ENCODE data around the gene UMODL1. TPM values are rescaled to one million over a fixed set of nuclear protein-coding genes. Genes with fewer than 3 reads are reported as not detected.

The UMODL1 gene
- total RNA-seq, 1 experiment from 2014 or later = not detected

- Histone ChIP-seq H2BK12ac (ENCODE audit: insufficient read length, low read depth, low read length) (no peak overlapping the region), H3K56ac (ENCODE audit: insufficient read length, low read depth, low read length) (no peak overlapping the region), H2BK5ac (ENCODE audit: insufficient read length, low read length) (no peak overlapping the region), H3K18ac (ENCODE audit: insufficient read length, low read depth, low read length) (no peak overlapping the region), H3K9me3 (ENCODE audit: control insufficient read depth, low read depth, low read length) (no peaks in the 10 kb centered on the region), H2AK5ac (ENCODE audit: insufficient read length, low read length) (no peak overlapping the region), H2BK15ac (ENCODE audit: low read depth, low read length) (no peak overlapping the region), H4K91ac (ENCODE audit: insufficient read length, low read depth, low read length) (no peak overlapping the region), H3K4me1 (ENCODE audit: insufficient read depth, low read length) (no peaks in the 10 kb centered on the region), H4K8ac (replicated peaks; ENCODE audit: insufficient read length, low read depth, low read length) (no peak overlapping the region), H3K23me2 (ENCODE audit: insufficient read length, low read depth, low read length, poor library complexity, severe bottlenecking) (no peaks in the 10 kb centered on the region), H3K27me3 (ENCODE audit: insufficient read depth, low read length) (no peaks in the 10 kb centered on the region), H4K5ac (ENCODE audit: insufficient read length, low read depth, low read length) (no peak overlapping the region), H3K4me2 (ENCODE audit: insufficient read depth, insufficient read length, low read length) (no peak overlapping the region), H4K20me1 (ENCODE audit: control insufficient read depth, insufficient read depth, insufficient read length) (no peaks in the 10 kb centered on the region), H3K4ac (ENCODE audit: low read depth, low read length) (no peak overlapping the region), H2AFZ (ENCODE audit: low read length) (no peak overlapping the region), H3K9ac (ENCODE audit: extremely low read depth, insufficient read length, low read length) (no peak overlapping the region), H3T11ph (ENCODE audit: low read length) (no peak overlapping the region), H2BK20ac (ENCODE audit: low read depth, low read length, poor library complexity, severe bottlenecking) (no peak overlapping the region), H2BK120ac (ENCODE audit: low read depth, low read length, poor library complexity, severe bottlenecking) (no peak overlapping the region), H3K14ac (ENCODE audit: insufficient read depth, low read length) (no peak overlapping the region), H3K79me2 (ENCODE audit: insufficient read depth, low read length) (no peaks in the 10 kb centered on the region), H3K23ac (ENCODE audit: insufficient read length, low read depth, low read length) (no peak overlapping the region), H3K27ac (ENCODE audit: insufficient read length, low read depth, low read length) (no peak overlapping the region), H3K79me1 (ENCODE audit: insufficient read depth, low read depth, low read length, poor library complexity, severe bottlenecking) (no peaks in the 10 kb centered on the region)
- Mint-ChIP-seq H3K4me3 (no peak overlapping the region), H3K9me3 (no peaks in the 10 kb centered on the region), H3K27ac (no peak overlapping the region), H3K36me3 (ENCODE audit: insufficient read depth in 1 of 3, low read depth in 3 of 3) (no peaks in the 10 kb centered on the region), H3K27me3 (ENCODE audit: low read depth) (peaks cover 8% of the 10 kb centered on the region), H3K4me1 (peaks cover 0 to 2% of the 10 kb centered on the region in 2 experiments; a peak in 1 of 4 replicates)
- TF ChIP-seq, protein P1, sequence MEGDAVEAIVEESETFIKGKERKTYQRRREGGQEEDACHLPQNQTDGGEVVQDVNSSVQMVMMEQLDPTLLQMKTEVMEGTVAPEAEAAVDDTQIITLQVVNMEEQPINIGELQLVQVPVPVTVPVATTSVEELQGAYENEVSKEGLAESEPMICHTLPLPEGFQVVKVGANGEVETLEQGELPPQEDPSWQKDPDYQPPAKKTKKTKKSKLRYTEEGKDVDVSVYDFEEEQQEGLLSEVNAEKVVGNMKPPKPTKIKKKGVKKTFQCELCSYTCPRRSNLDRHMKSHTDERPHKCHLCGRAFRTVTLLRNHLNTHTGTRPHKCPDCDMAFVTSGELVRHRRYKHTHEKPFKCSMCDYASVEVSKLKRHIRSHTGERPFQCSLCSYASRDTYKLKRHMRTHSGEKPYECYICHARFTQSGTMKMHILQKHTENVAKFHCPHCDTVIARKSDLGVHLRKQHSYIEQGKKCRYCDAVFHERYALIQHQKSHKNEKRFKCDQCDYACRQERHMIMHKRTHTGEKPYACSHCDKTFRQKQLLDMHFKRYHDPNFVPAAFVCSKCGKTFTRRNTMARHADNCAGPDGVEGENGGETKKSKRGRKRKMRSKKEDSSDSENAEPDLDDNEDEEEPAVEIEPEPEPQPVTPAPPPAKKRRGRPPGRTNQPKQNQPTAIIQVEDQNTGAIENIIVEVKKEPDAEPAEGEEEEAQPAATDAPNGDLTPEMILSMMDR (conservative IDR thresholded peaks at IDR 0.05) = no peak
- no peak for DNase-seq
- WGBS (ENCODE audit: extremely low coverage, insufficient read length, low lambda C conversion rate) = no CpG with 5 or more reads among the region's 21 CpGs
Measured at GRCh38 chr21:42073145-42074099, 2.3 kb downstream of the UMODL1 start.
